GM21786 (cell line): ENCODE measurements around the gene MFSD8.
A peak's percentile ranks its signal among the peaks of the same experiment; 100 is the strongest.
"Not testable (repeated sequence)": the region's sequence is repeated elsewhere in the genome, so short reads cannot be mapped to it uniquely, and the experiment has no call there.

ENCODE experiments used
- ATAC-seq: cut with Tn5 transposase; IDR thresholded peaks from one replicate; pipeline ENCODE4 v1.9.1; 2021; ENCODE audit not compliant: unreplicated experiment

Gene MFSD8

GRCh38 chr4:127936974-127937373 is 28.0 kb downstream of the MFSD8 start:
- ATAC-seq = no peak

GRCh38 chr4:127931836-127932235 is 33.1 kb downstream of the MFSD8 start:
- ATAC-seq = not testable (repeated sequence)

- no peak for ATAC-seq
Measured at GRCh38 chr4:127930175-127930574, 34.8 kb downstream of the MFSD8 start.

- ATAC-seq = not testable (repeated sequence)
Measured at GRCh38 chr4:127925720-127926119, 39.3 kb downstream of the MFSD8 start.

GRCh38 chr4:127922226-127922625 is 42.7 kb downstream of the MFSD8 start:
- ATAC-seq = no peak

- ATAC-seq = no peak
Measured at GRCh38 chr4:127920521-127920920, 44.5 kb downstream of the MFSD8 start.

- ATAC-seq = no peak
Measured at GRCh38 chr4:127917151-127917550, 47.8 kb downstream of the MFSD8 start.

- ATAC-seq = no peak
Measured at GRCh38 chr4:127916512-127916911, 48.5 kb downstream of the MFSD8 start.

- ATAC-seq = no peak
Measured at GRCh38 chr4:127905029-127905428, 59.9 kb downstream of the MFSD8 start.

- not testable (repeated sequence) for ATAC-seq
Measured at GRCh38 chr4:127899682-127900081, 65.3 kb downstream of the MFSD8 start.

- no peak for ATAC-seq
Measured at GRCh38 chr4:127896528-127896927, 68.4 kb downstream of the MFSD8 start.

- no peak for ATAC-seq
Measured at GRCh38 chr4:127896069-127896468, 68.9 kb downstream of the MFSD8 start.

GRCh38 chr4:127889903-127890302 is 75.1 kb downstream of the MFSD8 start:
- ATAC-seq = no peak

GRCh38 chr4:127888559-127888958 is 76.4 kb downstream of the MFSD8 start:
- no peak for ATAC-seq

GRCh38 chr4:127881563-127881864 is 83.5 kb downstream of the MFSD8 start:
- ATAC-seq = peak; percentile 28

- peak; percentile 90 for ATAC-seq
Measured at GRCh38 chr4:127880763-127881562, 84.0 kb downstream of the MFSD8 start, which contains the start of gene PLK4. PLK4 (plus strand) TSS chr4:127880893; CDS start chr4:127881135, 242 bp downstream.

GRCh38 chr4:127875791-127876190 is 89.2 kb downstream of the MFSD8 start:
- no peak for ATAC-seq

- no peak for ATAC-seq
Measured at GRCh38 chr4:127870688-127871087, 94.3 kb downstream of the MFSD8 start.

GRCh38 chr4:127870281-127870680 is 94.7 kb downstream of the MFSD8 start:
- no peak for ATAC-seq

- ATAC-seq = no peak
Measured at GRCh38 chr4:127868196-127868595, 96.8 kb downstream of the MFSD8 start.
